GM10847 (cell line): ENCODE measurements around the gene AKAP4.

Experiments used
- POLR2A ChIP-seq: IDR thresholded peaks from 2 replicates; pipeline ENCODE4 v1.6.1; 2011; ENCODE audit not compliant: insufficient read length; ENCODE audit errors: extremely low read depth

The AKAP4 gene

GRCh38 chrX:50157545-50158135 is 43.2 kb downstream of the AKAP4 start:
- no peak for TF ChIP-seq POLR2A

DNA sequence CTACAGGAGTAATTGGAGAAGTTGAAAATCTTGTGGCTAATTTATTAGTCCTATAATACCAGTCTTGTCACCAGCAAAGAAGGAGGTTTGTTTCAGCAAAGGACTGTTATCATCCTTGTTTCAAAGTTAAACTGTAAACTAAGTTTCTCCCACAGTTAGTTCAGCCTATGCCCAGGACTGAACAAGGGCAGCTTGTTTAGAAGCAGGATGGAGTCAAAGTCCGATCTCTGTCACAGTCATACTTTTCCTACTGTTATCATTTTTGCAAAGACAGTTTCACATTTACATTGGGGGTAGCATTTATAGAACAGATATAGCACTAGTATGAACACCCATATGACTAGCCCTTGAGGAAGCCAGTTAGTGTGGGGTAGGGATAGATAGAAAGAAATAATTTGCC is 46.4 kb downstream of the AKAP4 start:
- no peak for TF ChIP-seq POLR2A

DNA sequence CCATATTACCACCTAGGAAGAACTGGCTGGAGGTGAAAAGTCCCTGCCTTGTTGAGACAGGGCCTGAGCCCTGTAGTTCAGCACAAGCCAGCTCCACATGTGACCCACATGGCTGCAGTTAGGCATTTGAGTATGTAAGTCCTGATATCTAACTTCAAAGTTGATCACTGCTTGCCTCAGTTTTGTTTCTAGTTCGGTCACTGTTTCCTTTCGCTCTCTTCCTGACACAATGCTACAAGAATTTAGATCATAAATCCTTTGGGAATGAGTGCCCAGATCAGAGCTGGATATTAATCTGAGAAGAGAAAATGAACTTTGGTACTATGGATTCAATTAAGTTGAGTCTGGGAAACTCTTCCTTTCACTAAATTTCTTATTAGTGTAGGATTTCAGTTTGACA is 48.4 kb downstream of the AKAP4 start:
- TF ChIP-seq POLR2A, result no peak

GRCh38 chrX:50147972-50148371 is 52.8 kb downstream of the AKAP4 start:
- no peak for TF ChIP-seq POLR2A
